Natural killer cell (primary cell): ENCODE measurements around the gene SLC25A33. TPM values are rescaled to one million over a fixed set of nuclear protein-coding genes. Genes with fewer than 3 reads are reported as not detected.

Experiments
- ATAC-seq, 3 donors: fragments of 150-1000 bp in 2 of 3; fragments of 200-7000 bp in 1 of 3; cut with Tn5 transposase; 1 replicate in 1 of 3; 2 replicates in 2 of 3; pipeline ENCODE4 v1.10.0; 2021; ENCODE audit warnings: mild to moderate bottlenecking in 2 of 3, moderate library complexity in 2 of 3
- DNase-seq, 2 donors: peaks; one replicate each; pipeline versions ENCODE4 v3.0.0 to v3.0.0-alpha.2; 2013 to 2021; ENCODE audit warnings: mixed read lengths in 1 of 2
- H3K27ac ChIP-seq: one replicate; pipeline ENCODE4 v1.5.1; 2013; ENCODE audit warnings: mild to moderate bottlenecking, low read length
- H3K27me3 ChIP-seq: one replicate; pipeline ENCODE4 v1.6.1; 2013; ENCODE audit warnings: low read length; ENCODE audit not compliant: control insufficient read depth, insufficient read depth
- H3K36me3 ChIP-seq: one replicate; pipeline ENCODE4 v1.6.1; 2013; ENCODE audit warnings: low read length; ENCODE audit not compliant: control insufficient read depth, insufficient read depth
- H3K4me1 ChIP-seq: one replicate; pipeline ENCODE4 v1.6.1; 2013; ENCODE audit warnings: low read length; ENCODE audit not compliant: control insufficient read depth, insufficient read depth
- H3K4me3 ChIP-seq: one replicate; pipeline ENCODE4 v1.5.1; 2013; ENCODE audit warnings: low read length
- H3K9me3 ChIP-seq: one replicate; pipeline ENCODE4 v1.6.1; 2013; ENCODE audit warnings: low read length; ENCODE audit not compliant: control insufficient read depth, insufficient read depth
- H3K27ac Mint-ChIP-seq, 2 donors: one replicate each; pipeline ENCODE4 v1.8.0; 2022; ENCODE audit warnings: mild to moderate bottlenecking in 2 of 2, mixed read lengths in 2 of 2, moderate library complexity in 1 of 2
- H3K27me3 Mint-ChIP-seq, 2 donors: one replicate each; pipeline ENCODE4 v1.8.0; 2022; ENCODE audit warnings: low read depth in 2 of 2, mixed read lengths in 2 of 2
- H3K36me3 Mint-ChIP-seq: one replicate; pipeline ENCODE4 v1.8.0; 2022; ENCODE audit warnings: mixed read lengths
- H3K4me1 Mint-ChIP-seq, 2 donors: one replicate each; pipeline ENCODE4 v1.8.0; 2022; ENCODE audit warnings: mixed read lengths in 2 of 2
- H3K4me3 Mint-ChIP-seq: one replicate; pipeline ENCODE4 v1.8.0; 2022; ENCODE audit warnings: mild to moderate bottlenecking, moderate library complexity, mixed read lengths
- H3K9me3 Mint-ChIP-seq, 2 donors: one replicate each; pipeline ENCODE4 v1.8.0; 2022; ENCODE audit warnings: mixed read lengths in 2 of 2
- CTCF ChIP-seq: fragments of 200-600 bp; IDR thresholded peaks from one replicate; pipeline ENCODE4 v1.8.0; 2022; ENCODE audit warnings: antibody characterized with exemption
- WGBS: methylation state at CpG from one replicate; pipeline ENCODE4 v1.1.7; 2013; ENCODE audit warnings: missing lambda C conversion rate; ENCODE audit not compliant: insufficient coverage; 5-methylcytosine and 5-hydroxymethylcytosine counted together
- intact Hi-C: fragments of 100-400 bp; cut with micrococcal nuclease; formaldehyde crosslinking; loops from one replicate; pipeline ENCODE4 v1.14.2; 2022
- total RNA-seq, 4 donors: library from RNA; stranded (reverse); fragments of 120-200 nt in 1 of 4; gene quantifications; one replicate each; pipeline versions ENCODE4 v1.2.3 to v1.2.4, GENCODE V29; 2013 to 2022

SLC25A33 gene
- total RNA-seq, 3 donors from 2014 or later (not counting 1 experiment from before 2014, with no cell fraction given) = 7.0 to 9.0 (median 7.6) TPM

GRCh38 chr1:9544926-9545325 lies 5.7 kb downstream of the SLC25A33 start:
- H3K27me3 ChIP-seq = no peaks in the 10 kb centered on the region
- no peaks in the 10 kb centered on the region for H3K36me3 ChIP-seq
- Mint-ChIP-seq H3K36me3 (no peaks in the 10 kb centered on the region), H3K4me1 (peaks cover 22 to 25% of the 10 kb centered on the region in 2 donors), H3K4me3 (no peak overlapping the region), H3K27ac (no peak overlapping the region), H3K27me3 (no peaks in the 10 kb centered on the region), H3K9me3 (no peaks in the 10 kb centered on the region)
- 86% methylated on average over 2 of the region's 3 CpGs for WGBS
- H3K4me1 ChIP-seq = peaks cover 7% of the 10 kb centered on the region
- no peak for TF ChIP-seq CTCF
- no peaks in the 10 kb centered on the region for H3K9me3 ChIP-seq
- intact Hi-C loops = no loop called here
- DNase-seq = no peak
- ATAC-seq = no peak
- no peak overlapping the region for H3K4me3 ChIP-seq
- H3K27ac ChIP-seq = no peak overlapping the region

DNA sequence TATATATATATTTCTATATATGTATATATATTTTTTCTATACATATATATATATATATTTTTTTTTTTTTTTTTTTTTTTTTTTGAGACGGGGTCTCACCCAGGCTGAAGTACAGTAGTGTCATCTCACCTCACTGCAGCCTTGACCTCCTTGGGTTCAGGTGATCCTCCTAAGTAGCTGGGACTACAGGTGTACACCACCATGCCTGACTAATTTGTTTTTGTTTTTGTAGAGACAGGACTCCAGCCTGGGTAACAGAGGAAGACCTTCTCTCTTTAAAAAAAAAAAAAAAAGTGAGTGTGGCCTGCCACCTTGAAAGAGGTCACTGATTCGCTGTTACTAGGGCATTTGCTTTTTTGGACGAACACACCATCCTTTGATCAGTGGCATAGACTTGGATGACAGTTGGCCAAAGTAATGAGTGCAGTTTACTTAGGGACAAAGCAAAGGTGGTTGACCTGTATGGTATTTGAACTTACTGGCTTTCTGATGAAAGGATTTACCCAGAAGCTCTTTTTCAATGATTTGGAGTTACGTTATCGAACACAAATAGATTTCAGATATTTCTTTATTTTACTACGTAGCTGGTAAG lies 10.8 kb downstream of the SLC25A33 start:
- Histone ChIP-seq H3K4me3 (no peak overlapping the region), H3K36me3 (no peaks in the 10 kb centered on the region), H3K4me1 (no peaks in the 10 kb centered on the region), H3K27ac (no peak overlapping the region), H3K9me3 (no peaks in the 10 kb centered on the region), H3K27me3 (no peaks in the 10 kb centered on the region)
- Mint-ChIP-seq H3K4me1 (peaks cover 13 to 17% of the 10 kb centered on the region in 2 donors), H3K4me3 (no peak overlapping the region), H3K27ac (no peak overlapping the region), H3K27me3 (no peaks in the 10 kb centered on the region), H3K36me3 (no peaks in the 10 kb centered on the region), H3K9me3 (no peaks in the 10 kb centered on the region)
- DNase-seq (no peak), ATAC-seq (no peak)
- 87% methylated on average over 4 of the region's 6 CpGs for WGBS
- intact Hi-C loops = no loop called here
- TF ChIP-seq CTCF = no peak

- no peak overlapping the region for H3K27ac ChIP-seq
- no peak for TF ChIP-seq CTCF
- no peaks in the 10 kb centered on the region for H3K4me1 ChIP-seq
- H3K27me3 Mint-ChIP-seq = no peaks in the 10 kb centered on the region
- H3K4me3 Mint-ChIP-seq = no peak overlapping the region
- ATAC-seq = no peak
- no peaks in the 10 kb centered on the region for H3K36me3 Mint-ChIP-seq
- intact Hi-C loops = no loop called here
- H3K4me3 ChIP-seq = no peak overlapping the region
- WGBS = 100% methylated on average over 1 of the region's 1 CpG
- no peaks in the 10 kb centered on the region for H3K27me3 ChIP-seq
- no peaks in the 10 kb centered on the region for H3K9me3 ChIP-seq
- peaks cover 12 to 13% of the 10 kb centered on the region in 2 donors for H3K4me1 Mint-ChIP-seq
- H3K27ac Mint-ChIP-seq = no peak overlapping the region
- DNase-seq = no peak
- peaks cover 14% of the 10 kb centered on the region for H3K36me3 ChIP-seq
- H3K9me3 Mint-ChIP-seq = no peaks in the 10 kb centered on the region
Observed at GRCh38 chr1:9551984-9552383, 12.7 kb downstream of the SLC25A33 start.

DNA sequence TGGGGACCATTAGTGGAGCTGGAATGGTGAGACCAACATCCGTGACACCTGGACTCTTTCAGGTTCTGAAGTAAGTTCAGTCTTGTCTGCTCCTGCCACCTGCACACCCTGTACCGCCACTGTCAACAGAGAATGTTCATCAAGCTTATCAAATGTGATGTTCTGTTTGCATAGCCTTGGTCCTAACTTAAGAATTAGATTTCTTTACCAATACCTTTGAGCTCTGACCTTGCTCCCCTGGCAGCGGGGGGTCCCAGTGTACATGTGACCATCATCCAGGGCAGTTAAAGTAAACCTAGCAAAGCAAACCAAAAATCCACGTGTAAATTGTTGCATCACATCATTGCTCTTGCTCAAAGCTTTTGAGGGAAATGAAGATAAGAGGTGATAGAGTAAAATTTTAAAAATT lies 14.5 kb downstream of the SLC25A33 start:
- no peaks in the 10 kb centered on the region for H3K9me3 Mint-ChIP-seq
- H3K9me3 ChIP-seq = no peaks in the 10 kb centered on the region
- no peak overlapping the region for H3K4me3 ChIP-seq
- no peak overlapping the region for H3K27ac Mint-ChIP-seq
- no peak overlapping the region for H3K27ac ChIP-seq
- H3K36me3 Mint-ChIP-seq = peaks cover under 1% of the 10 kb centered on the region
- no peaks in the 10 kb centered on the region for H3K27me3 ChIP-seq
- H3K4me3 Mint-ChIP-seq = no peak overlapping the region
- no peaks in the 10 kb centered on the region for H3K4me1 ChIP-seq
- H3K27me3 Mint-ChIP-seq = no peaks in the 10 kb centered on the region
- intact Hi-C loops = no loop called here
- peaks cover 8 to 16% of the 10 kb centered on the region in 2 donors for H3K4me1 Mint-ChIP-seq
- ATAC-seq (no peak), DNase-seq (no peak)
- TF ChIP-seq CTCF = no peak
- 94% methylated on average over 4 of the region's 4 CpGs for WGBS
- H3K36me3 ChIP-seq = peaks cover 15% of the 10 kb centered on the region
